ENCODE measurements around the gene SSH2. TPM values are rescaled to one million over a fixed set of nuclear protein-coding genes. Genes with fewer than 3 reads are reported as not detected.
"Not testable (repeated sequence)": the region's sequence is repeated elsewhere in the genome, so short reads cannot be mapped to it uniquely, and the experiment has no call there.

The SSH2 gene
- polyA plus RNA-seq, 1 experiment, result 24.1 TPM

- no peak for TF ChIP-seq CTCF (IDR thresholded peaks at IDR 0.05; ENCODE audit: low read depth, low read length)
- ChIA-PET CTCF (no interaction called here), POLR2A (no interaction called here)
- Histone ChIP-seq H3K27ac (ENCODE audit: low read depth, low read length) (no peak overlapping the region), H3K9me3 (ENCODE audit: control insufficient read depth, insufficient read depth, low read length) (no peaks in the 10 kb centered on the region), H3K27me3 (ENCODE audit: control insufficient read depth, insufficient read depth, low read length) (no peaks in the 10 kb centered on the region), H3K4me3 (ENCODE audit: low read depth, low read length) (no peak overlapping the region)
- DNase-seq (ENCODE audit: low read depth, low spot score), result no peak
These were observed 38.2 kb upstream of the SSH2 start for GRCh38 chr17:29968271-29968670.

GRCh38 chr17:29962656-29963055 lies 32.6 kb upstream of the SSH2 start:
- Histone ChIP-seq H3K9me3 (ENCODE audit: control insufficient read depth, insufficient read depth, low read length) (no peaks in the 10 kb centered on the region), H3K4me3 (ENCODE audit: low read depth, low read length) (no peak overlapping the region), H3K27ac (ENCODE audit: low read depth, low read length) (no peak overlapping the region), H3K27me3 (ENCODE audit: control insufficient read depth, insufficient read depth, low read length) (no peaks in the 10 kb centered on the region)
- ChIA-PET POLR2A (no interaction called here), CTCF (interaction anchor here (0.6 to 1.1 kb wide), 2 partner anchors 59 to 155 kb away, joined by 4 to 6 read pairs; no protein-coding TSS in a partner anchor)
- no peak for TF ChIP-seq CTCF (IDR thresholded peaks at IDR 0.05; ENCODE audit: low read depth, low read length)
- DNase-seq (ENCODE audit: low read depth, low spot score), result no peak

GRCh38 chr17:29959658-29960337 lies 29.8 kb upstream of the SSH2 start:
- CTCF ChIA-PET, result interaction anchor here (1.0 to 1.2 kb wide), 2 partner anchors 28 to 152 kb away, joined by 3 read pairs; no protein-coding TSS in a partner anchor
- H3K9me3 ChIP-seq (ENCODE audit: control insufficient read depth, insufficient read depth, low read length), result no peaks in the 10 kb centered on the region
- H3K27me3 ChIP-seq (ENCODE audit: control insufficient read depth, insufficient read depth, low read length), result no peaks in the 10 kb centered on the region
- no peak overlapping the region for H3K27ac ChIP-seq (ENCODE audit: low read depth, low read length)
- TF ChIP-seq CTCF (IDR thresholded peaks at IDR 0.05; ENCODE audit: low read depth, low read length), result no peak
- no peak for DNase-seq (ENCODE audit: low read depth, low spot score)
- POLR2A ChIA-PET, result no interaction called here
- no peak overlapping the region for H3K4me3 ChIP-seq (ENCODE audit: low read depth, low read length)

GRCh38 chr17:29958947-29959657 lies 29.1 kb upstream of the SSH2 start:
- POLR2A ChIA-PET, result no interaction called here
- CTCF ChIA-PET, result interaction anchor here (1.0 to 2.5 kb wide), 2 partner anchors 28 to 151 kb away, joined by 3 to 10 read pairs; no protein-coding TSS in a partner anchor
- no peak overlapping the region for H3K4me3 ChIP-seq (ENCODE audit: low read depth, low read length)
- no peaks in the 10 kb centered on the region for H3K27me3 ChIP-seq (ENCODE audit: control insufficient read depth, insufficient read depth, low read length)
- H3K9me3 ChIP-seq (ENCODE audit: control insufficient read depth, insufficient read depth, low read length), result peaks cover 6% of the 10 kb centered on the region
- no peak overlapping the region for H3K27ac ChIP-seq (ENCODE audit: low read depth, low read length)
- DNase-seq (ENCODE audit: low read depth, low spot score), result no peak
- TF ChIP-seq CTCF (IDR thresholded peaks at IDR 0.05; ENCODE audit: low read depth, low read length), result no peak

- DNase-seq (ENCODE audit: low read depth, low spot score); H3K4me3 ChIP-seq (ENCODE audit: low read depth, low read length); POLR2A ChIA-PET; H3K27ac ChIP-seq (ENCODE audit: low read depth, low read length); H3K9me3 ChIP-seq (ENCODE audit: control insufficient read depth, insufficient read depth, low read length); H3K27me3 ChIP-seq (ENCODE audit: control insufficient read depth, insufficient read depth, low read length): not testable (repeated sequence)
- CTCF ChIA-PET, result interaction anchor here (1.5 to 2.5 kb wide), 2 partner anchors 26 to 136 kb away, joined by 4 to 10 read pairs; no protein-coding TSS in a partner anchor
These were observed 27.5 kb upstream of the SSH2 start for GRCh38 chr17:29957488-29957887.

All from AG04450 (cell line).